Astrocyte of the cerebellum (primary cell): Measurements from ENCODE around the gene IRAK1.
A peak's percentile ranks its signal among the peaks of the same experiment; 100 is the strongest.

Experiments
- DNase-seq: peaks from one replicate; pipeline ENCODE4 v3.0.0-alpha.2; 2011; ENCODE audit warnings: low read depth
- H3K4me3 ChIP-seq: 2 replicates; pipeline ENCODE4 v1.5.1; 2011; ENCODE audit warnings: mild to moderate bottlenecking, low read depth, low read length, moderate library complexity
- in situ Hi-C: cut with HindIII; loops from 2 replicates; pipeline ENCODE4 v1.10.0; 2017; ENCODE audit warnings: low sequenced_read_pairs
- TF ChIP-seq, protein P1 (sequence below): IDR thresholded peaks from 2 replicates; pipeline ENCODE4 v1.5.1; 2012; ENCODE audit warnings: low read length, low read depth, moderate library complexity, mild to moderate bottlenecking; ENCODE audit errors: missing control alignments

The IRAK1 gene

DNA sequence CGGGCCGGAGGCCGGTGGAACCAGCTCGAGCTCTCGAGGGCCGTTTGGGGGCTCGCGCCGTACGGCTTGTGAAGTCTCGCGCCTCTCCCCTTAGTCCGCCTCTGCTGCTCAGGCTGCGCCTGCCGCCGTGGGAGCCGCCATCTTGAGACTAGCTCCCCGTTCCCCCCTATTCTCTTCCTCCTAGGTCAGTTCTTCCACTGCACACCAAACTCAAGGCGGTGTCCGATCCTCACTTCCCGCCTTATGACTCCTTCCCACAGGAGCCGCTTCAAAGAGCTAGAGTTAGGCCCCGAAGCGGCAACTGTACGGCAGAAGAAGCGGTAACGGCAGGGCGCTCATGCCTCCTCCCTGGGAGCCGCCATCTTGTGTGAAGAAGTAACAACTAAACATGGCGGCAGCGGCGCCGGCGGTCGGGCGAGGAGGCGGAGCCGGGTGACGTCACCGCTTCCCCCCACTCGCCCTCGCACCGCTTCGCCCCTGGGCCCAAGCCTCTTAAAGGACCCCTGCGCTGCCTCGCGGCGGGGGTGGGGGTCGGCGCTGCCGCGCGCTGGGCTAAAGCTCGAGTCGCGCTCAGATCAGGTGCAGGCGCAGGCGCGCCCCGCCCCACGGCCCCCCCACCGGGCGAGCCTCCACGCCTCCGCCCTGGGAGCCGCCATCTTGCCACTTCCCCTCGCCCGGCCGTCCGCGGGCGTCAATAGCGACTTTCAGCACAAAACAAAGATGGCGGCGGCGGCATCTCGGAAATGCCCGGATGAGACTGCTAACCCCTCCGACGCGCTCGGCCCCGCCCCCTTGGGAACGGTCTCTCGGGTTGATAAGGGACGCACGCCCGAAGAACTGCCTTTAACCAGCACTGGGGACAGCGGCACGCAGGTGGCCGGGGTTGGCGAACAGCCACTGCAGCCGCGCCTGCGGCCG is 48.0 kb downstream of the IRAK1 start, which contains the start of gene HCFC1:
Gene HCFC1, minus strand, starts transcription at position 369 of the 918 bp plus-strand sequence. CDS start 978 bp downstream, outside the sequence.
- TF ChIP-seq, protein P1, sequence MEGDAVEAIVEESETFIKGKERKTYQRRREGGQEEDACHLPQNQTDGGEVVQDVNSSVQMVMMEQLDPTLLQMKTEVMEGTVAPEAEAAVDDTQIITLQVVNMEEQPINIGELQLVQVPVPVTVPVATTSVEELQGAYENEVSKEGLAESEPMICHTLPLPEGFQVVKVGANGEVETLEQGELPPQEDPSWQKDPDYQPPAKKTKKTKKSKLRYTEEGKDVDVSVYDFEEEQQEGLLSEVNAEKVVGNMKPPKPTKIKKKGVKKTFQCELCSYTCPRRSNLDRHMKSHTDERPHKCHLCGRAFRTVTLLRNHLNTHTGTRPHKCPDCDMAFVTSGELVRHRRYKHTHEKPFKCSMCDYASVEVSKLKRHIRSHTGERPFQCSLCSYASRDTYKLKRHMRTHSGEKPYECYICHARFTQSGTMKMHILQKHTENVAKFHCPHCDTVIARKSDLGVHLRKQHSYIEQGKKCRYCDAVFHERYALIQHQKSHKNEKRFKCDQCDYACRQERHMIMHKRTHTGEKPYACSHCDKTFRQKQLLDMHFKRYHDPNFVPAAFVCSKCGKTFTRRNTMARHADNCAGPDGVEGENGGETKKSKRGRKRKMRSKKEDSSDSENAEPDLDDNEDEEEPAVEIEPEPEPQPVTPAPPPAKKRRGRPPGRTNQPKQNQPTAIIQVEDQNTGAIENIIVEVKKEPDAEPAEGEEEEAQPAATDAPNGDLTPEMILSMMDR: no peak
- DNase-seq: peak; percentile 75
- in situ Hi-C loops: no loop called here
- H3K4me3 ChIP-seq: peak within 1 kb of the TSS; percentile 85

GRCh38 chrX:153971124-153971449 is 48.6 kb downstream of the IRAK1 start:
- peak overlapping the region; percentile 85 for H3K4me3 ChIP-seq
- in situ Hi-C loops: no loop called here
- TF ChIP-seq, protein P1: no peak
- peak; percentile 60 for DNase-seq

GRCh38 chrX:153970357-153971123 is 49.2 kb downstream of the IRAK1 start:
- TF ChIP-seq, protein P1: no peak
- peak; percentile 29 for DNase-seq
- in situ Hi-C loops: no loop called here
- H3K4me3 ChIP-seq: peak overlapping the region; percentile 85

- peak overlapping the region; percentile 85 for H3K4me3 ChIP-seq
- in situ Hi-C loops: no loop called here
- no peak for DNase-seq
- TF ChIP-seq, protein P1: no peak
Observed at GRCh38 chrX:153969904-153970356, 49.8 kb downstream of the IRAK1 start.

GRCh38 chrX:153969125-153969903 is 50.4 kb downstream of the IRAK1 start:
- peak overlapping the region; percentile 85 for H3K4me3 ChIP-seq
- TF ChIP-seq, protein P1: no peak
- in situ Hi-C loops: no loop called here
- no peak for DNase-seq

DNA sequence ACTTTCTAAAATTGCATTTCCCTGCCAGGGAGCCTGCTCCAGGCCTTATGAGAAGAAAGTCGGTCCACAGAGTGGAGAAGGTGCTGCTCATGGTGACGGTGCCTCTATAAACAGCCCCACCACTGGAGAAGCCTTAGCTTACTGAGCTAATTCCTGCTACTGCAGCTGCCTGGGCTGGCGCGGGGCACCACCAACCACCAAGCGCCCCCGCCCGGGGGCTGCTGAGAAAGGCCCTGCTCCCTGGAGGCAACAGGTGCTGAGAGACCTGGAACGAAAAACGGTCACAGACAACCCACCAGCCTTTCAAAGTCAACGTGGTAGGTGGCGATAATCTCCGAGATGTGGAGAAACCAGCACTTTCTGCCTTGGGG is 51.0 kb downstream of the IRAK1 start:
- no peak for DNase-seq
- TF ChIP-seq, protein P1: peak; percentile 6
- peak overlapping the region; percentile 85 for H3K4me3 ChIP-seq
- in situ Hi-C loops: no loop called here
